Gastrocnemius medialis (tissue), 4 donors: ENCODE measurements around the gene C2orf69.

ENCODE experiments used
- CTCF ChIP-seq, 5 experiments: fragments of 450-650 bp in 3 of 5; fragments of 200-600 bp in 2 of 5; sonication (generic) in 2 of 5; IDR thresholded peaks in 4 of 5; conservative IDR thresholded peaks in 1 of 5; 1 replicate in 4 of 5; 2 replicates in 1 of 5; pipeline ENCODE4 v1.5.1; 2016 to 2019; ENCODE audit warnings: antibody characterized with exemption in 5 of 5, mild to moderate bottlenecking in 3 of 5, moderate library complexity in 3 of 5
- POLR2A ChIP-seq, 2 donors: fragments of 450-650 bp; IDR thresholded peaks; one replicate each; pipeline ENCODE4 v1.6.1; 2017; ENCODE audit warnings: antibody characterized with exemption in 2 of 2, mild to moderate bottlenecking in 2 of 2, moderate library complexity in 2 of 2

DNA sequence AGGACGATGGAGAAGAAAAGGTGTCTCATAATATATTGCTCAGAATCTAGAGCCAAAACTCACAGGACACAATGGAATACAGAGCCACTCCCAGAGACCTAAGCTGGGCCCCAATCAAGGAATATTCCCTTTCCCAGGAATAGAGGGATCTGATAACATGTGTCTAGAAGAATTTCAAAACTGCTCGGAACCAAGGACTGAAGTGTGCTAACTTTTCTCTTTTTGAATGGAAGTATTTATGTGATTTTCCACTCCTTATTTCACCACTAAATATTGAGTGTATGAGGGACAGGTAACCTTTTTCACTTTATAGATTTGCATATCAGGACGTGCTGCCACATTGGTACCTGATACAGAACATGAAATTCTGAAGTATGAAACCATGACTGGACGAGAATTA, 9.2 kb upstream of the C2orf69 start:
- TF ChIP-seq CTCF (IDR thresholded peaks at IDR 0.05 in 4 of 5, conservative IDR thresholded peaks at IDR 0.05 in 1 of 5) (no peak), POLR2A (IDR thresholded peaks at IDR 0.05) (no peak)
